ENCODE measurements around the gene KRTAP4-5.
"Not testable (repeated sequence)": the region's sequence is repeated elsewhere in the genome, so short reads cannot be mapped to it uniquely, and the experiment has no call there.

GRCh38 chr17:41189837-41190318, 40.3 kb upstream of the KRTAP4-5 start, which contains the start of gene KRTAP9-1:
- TF ChIP-seq POLR2AphosphoS5 (IDR thresholded peaks at IDR 0.05; ENCODE audit: insufficient read depth in 1 of 2, low read depth in 1 of 2); CTCF (IDR thresholded peaks at IDR 0.05): not testable (repeated sequence)
